Measurements from ENCODE around the gene NVL. TPM values are rescaled to one million over a fixed set of nuclear protein-coding genes. Genes with fewer than 3 reads are reported as not detected.

Gene NVL
- total RNA-seq, 2 donors from 2014 or later = 42.4 TPM

GRCh38 chr1:224264321-224264720 lies 65.7 kb downstream of the NVL start:
- no peak for TF ChIP-seq CTCF (conservative IDR thresholded peaks at IDR 0.05)
- 93 to 95% methylated on average over 2 to 3 of the region's 6 CpGs for WGBS, 2 experiments (ENCODE audit: insufficient coverage in 1 of 2, insufficient read length in 1 of 2)

GRCh38 chr1:224262373-224263054 lies 67.5 kb downstream of the NVL start:
- Histone ChIP-seq H3K4me1 (ENCODE audit: control insufficient read depth, insufficient read depth, low read length) (no peaks in the 10 kb centered on the region), H3K4me3 (ENCODE audit: low read length) (no peak overlapping the region), H3K36me3 (ENCODE audit: control insufficient read depth, insufficient read depth, low read length) (peaks cover 32% of the 10 kb centered on the region), H3K9me3 (ENCODE audit: control insufficient read depth, low read length) (peaks cover 6% of the 10 kb centered on the region), H3K27ac (ENCODE audit: low read depth, low read length) (no peak overlapping the region), H3K9ac (ENCODE audit: extremely low read depth, low read length, poor library complexity, severe bottlenecking) (no peak overlapping the region), H3K27me3 (ENCODE audit: control insufficient read depth, insufficient read depth, low read length, poor library complexity, severe bottlenecking) (no peaks in the 10 kb centered on the region)
- Mint-ChIP-seq H3K27me3 (ENCODE audit: insufficient read depth) (no peaks in the 10 kb centered on the region), H3K4me1 (peaks cover 2% of the 10 kb centered on the region), H3K4me3 (no peak overlapping the region), H3K27ac (no peak overlapping the region), H3K9me3 (no peaks in the 10 kb centered on the region), H3K36me3 (ENCODE audit: low read depth) (peaks cover 47% of the 10 kb centered on the region)
- WGBS, 2 experiments (ENCODE audit: insufficient coverage in 1 of 2, insufficient read length in 1 of 2) = 93% methylated on average over 2 of the region's 2 CpGs
- TF ChIP-seq CTCF (conservative IDR thresholded peaks at IDR 0.05) = no peak
- no peak for DNase-seq

More at GRCh38 chr1:224264321-224264720, 65.7 kb downstream of the NVL start:
- Histone ChIP-seq H3K9ac (ENCODE audit: extremely low read depth, low read length, poor library complexity, severe bottlenecking) (no peak overlapping the region), H3K36me3 (ENCODE audit: control insufficient read depth, insufficient read depth, low read length) (peaks cover 49% of the 10 kb centered on the region), H3K27ac (ENCODE audit: low read depth, low read length) (no peak overlapping the region), H3K27me3 (ENCODE audit: control insufficient read depth, insufficient read depth, low read length, poor library complexity, severe bottlenecking) (no peaks in the 10 kb centered on the region), H3K4me3 (ENCODE audit: low read length) (no peak overlapping the region), H3K9me3 (ENCODE audit: control insufficient read depth, low read length) (peaks cover 6% of the 10 kb centered on the region), H3K4me1 (ENCODE audit: control insufficient read depth, insufficient read depth, low read length) (no peaks in the 10 kb centered on the region)
- DNase-seq = no peak
- Mint-ChIP-seq H3K36me3 (ENCODE audit: low read depth) (peaks cover 54% of the 10 kb centered on the region), H3K4me3 (no peak overlapping the region), H3K9me3 (no peaks in the 10 kb centered on the region), H3K4me1 (peaks cover 2% of the 10 kb centered on the region), H3K27ac (no peak overlapping the region), H3K27me3 (ENCODE audit: insufficient read depth) (no peaks in the 10 kb centered on the region)

GRCh38 chr1:224259986-224260385 lies 70.0 kb downstream of the NVL start:
- H3K4me1 Mint-ChIP-seq = peaks cover 7% of the 10 kb centered on the region
- H3K27ac Mint-ChIP-seq = no peak overlapping the region

More at GRCh38 chr1:224259986-224260385, 70.0 kb downstream of the NVL start:
- no peak overlapping the region for H3K4me3 Mint-ChIP-seq
- no peaks in the 10 kb centered on the region for H3K27me3 Mint-ChIP-seq (ENCODE audit: insufficient read depth)
- no peak overlapping the region for H3K4me3 ChIP-seq (ENCODE audit: low read length)
- no peak overlapping the region for H3K27ac ChIP-seq (ENCODE audit: low read depth, low read length)
- no peak for DNase-seq
- peaks cover 6% of the 10 kb centered on the region for H3K9me3 ChIP-seq (ENCODE audit: control insufficient read depth, low read length)
- H3K9ac ChIP-seq (ENCODE audit: extremely low read depth, low read length, poor library complexity, severe bottlenecking) = no peak overlapping the region
- H3K9me3 Mint-ChIP-seq = no peaks in the 10 kb centered on the region
- no peak for TF ChIP-seq CTCF (conservative IDR thresholded peaks at IDR 0.05)
- peaks cover 45% of the 10 kb centered on the region for H3K36me3 Mint-ChIP-seq (ENCODE audit: low read depth)
- H3K4me1 ChIP-seq (ENCODE audit: control insufficient read depth, insufficient read depth, low read length) = no peaks in the 10 kb centered on the region
- peaks cover 31% of the 10 kb centered on the region for H3K36me3 ChIP-seq (ENCODE audit: control insufficient read depth, insufficient read depth, low read length)
- WGBS, 2 experiments (ENCODE audit: insufficient coverage in 1 of 2, insufficient read length in 1 of 2) = 96 to 100% methylated on average over 5 of the region's 5 CpGs
- no peaks in the 10 kb centered on the region for H3K27me3 ChIP-seq (ENCODE audit: control insufficient read depth, insufficient read depth, low read length, poor library complexity, severe bottlenecking)

Measured in endodermal cell (in vitro differentiated cells).